Activated naive CD4-positive, alpha-beta T cell treated with anti-CD3 and anti-CD28 coated beads for 36 hours (primary cell): ENCODE measurements around the gene SKI. TPM values are rescaled to one million over a fixed set of nuclear protein-coding genes. Genes with fewer than 3 reads are reported as not detected.

ENCODE experiments used
- CTCF ChIA-PET: fragments of 350-600 bp; sonication (Branson Sonifier 250); formaldehyde crosslinking; loops from one replicate; lab custom pipeline; 2021; ENCODE audit warnings: antibody characterized with exemption; lab: Charles Lee
- DNase-seq: peaks from one replicate; pipeline ENCODE4 v3.0.0-alpha.2; 2020
- H3K27ac Mint-ChIP-seq: one replicate; pipeline ENCODE4 v1.8.0; 2021; ENCODE audit warnings: mild to moderate bottlenecking, mixed read lengths
- H3K27me3 Mint-ChIP-seq: one replicate; pipeline ENCODE4 v1.8.0; 2021; ENCODE audit warnings: low read depth, mixed read lengths
- H3K36me3 Mint-ChIP-seq: one replicate; pipeline ENCODE4 v1.8.0; 2021; ENCODE audit warnings: low read depth, mixed read lengths
- H3K4me1 Mint-ChIP-seq: one replicate; pipeline ENCODE4 v1.8.0; 2021; ENCODE audit warnings: low read depth, mixed read lengths
- H3K4me3 Mint-ChIP-seq: one replicate; pipeline ENCODE4 v1.8.0; 2021; ENCODE audit warnings: mild to moderate bottlenecking, moderate library complexity, mixed read lengths
- H3K9me3 Mint-ChIP-seq: one replicate; pipeline ENCODE4 v1.8.0; 2021; ENCODE audit warnings: mixed read lengths
- intact Hi-C: fragments of 100-400 bp; cut with micrococcal nuclease; formaldehyde crosslinking; loops from one replicate; pipeline ENCODE4 v1.15.1; 2023
- total RNA-seq, 2 experiments: library from RNA; stranded (reverse); gene quantifications; one replicate each; pipeline ENCODE4 v1.2.3, GENCODE V29; 2021

Gene SKI
- total RNA-seq, 2 experiments from 2014 or later = 25.5 to 26.3 TPM

DNA sequence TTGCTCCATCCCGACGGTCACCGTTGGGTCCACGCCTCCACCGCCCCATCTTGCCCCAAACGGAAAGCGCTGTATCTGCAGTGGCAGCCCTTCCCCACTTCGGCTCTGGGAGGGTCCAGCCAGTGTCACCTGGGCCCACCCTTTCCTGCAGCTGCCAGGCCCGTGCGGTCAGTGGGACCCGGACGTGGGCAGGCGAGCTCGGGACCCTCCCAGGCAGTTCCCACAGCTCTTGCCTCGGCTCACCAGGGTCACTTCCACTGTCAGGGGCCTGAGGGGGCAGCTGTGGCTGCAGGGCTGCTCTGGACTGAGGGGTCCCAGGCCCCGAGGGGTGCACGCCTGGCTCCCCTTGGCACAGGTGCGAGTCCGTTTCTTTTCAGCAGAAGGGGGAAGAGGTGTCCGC lies 80.7 kb downstream of the SKI start:
- CTCF ChIA-PET = no interaction called here
- DNase-seq = no peak
- Mint-ChIP-seq H3K36me3 (peaks cover 25% of the 10 kb centered on the region), H3K27me3 (no peaks in the 10 kb centered on the region), H3K27ac (no peak overlapping the region), H3K9me3 (no peaks in the 10 kb centered on the region), H3K4me3 (no peak overlapping the region), H3K4me1 (peaks cover 3% of the 10 kb centered on the region)
- intact Hi-C loops = no loop called here

DNA sequence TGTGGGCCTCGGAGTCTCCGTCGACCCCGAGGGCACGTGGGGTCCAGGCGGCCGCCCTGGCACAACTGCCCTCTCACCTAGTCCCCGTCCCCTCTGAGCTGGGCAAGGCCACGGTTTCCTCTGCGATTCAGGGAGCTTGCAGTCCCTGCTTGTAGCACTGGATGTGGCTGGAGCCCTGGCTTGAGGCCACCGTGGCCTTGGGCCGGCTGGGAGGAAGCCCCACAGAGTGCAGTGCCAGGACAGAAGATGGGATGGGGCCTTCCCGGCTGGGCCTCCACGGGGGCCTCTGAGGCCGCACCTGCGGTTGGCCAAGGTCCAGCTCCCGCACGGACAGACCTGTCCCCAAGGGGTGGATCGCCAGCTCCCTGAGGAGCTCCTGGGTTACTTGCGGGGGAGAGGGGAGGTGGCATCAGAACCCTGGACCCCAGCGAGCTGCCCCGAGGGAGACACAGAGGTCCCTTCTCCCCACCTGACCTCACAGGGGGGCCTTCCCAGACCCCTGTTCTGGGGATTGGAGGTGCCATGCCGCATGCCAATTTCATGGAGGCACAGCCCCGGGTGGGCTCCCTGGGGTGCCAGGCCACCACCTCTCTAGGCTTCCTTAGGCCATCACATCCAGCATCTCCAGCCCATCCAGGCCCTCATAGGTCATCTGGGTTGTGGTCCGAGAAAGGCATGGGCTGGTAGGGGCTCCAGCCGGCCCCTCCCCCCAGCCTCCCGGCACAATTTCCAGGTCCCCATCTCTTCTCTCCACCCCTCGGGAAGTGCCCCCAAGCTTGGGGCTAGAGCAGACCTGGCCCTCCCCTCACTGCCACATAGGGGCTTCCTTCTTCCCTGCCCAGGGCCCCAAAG lies 82.4 kb downstream of the SKI start:
- DNase-seq = no peak
- Mint-ChIP-seq H3K36me3 (peaks cover 19% of the 10 kb centered on the region), H3K4me1 (peaks cover 4% of the 10 kb centered on the region), H3K27ac (no peak overlapping the region), H3K27me3 (no peaks in the 10 kb centered on the region), H3K9me3 (no peaks in the 10 kb centered on the region), H3K4me3 (no peak overlapping the region)
- CTCF ChIA-PET = interaction anchor here (1.0 to 1.3 kb wide), 3 partner anchors 79 to 116 kb away, joined by 3 to 4 read pairs (median 3); partner anchors contain the start of gene FAAP20
- intact Hi-C loops = loop anchor here (5.0 kb wide), 1 partner anchor 72 kb away; no protein-coding TSS in a partner anchor

DNA sequence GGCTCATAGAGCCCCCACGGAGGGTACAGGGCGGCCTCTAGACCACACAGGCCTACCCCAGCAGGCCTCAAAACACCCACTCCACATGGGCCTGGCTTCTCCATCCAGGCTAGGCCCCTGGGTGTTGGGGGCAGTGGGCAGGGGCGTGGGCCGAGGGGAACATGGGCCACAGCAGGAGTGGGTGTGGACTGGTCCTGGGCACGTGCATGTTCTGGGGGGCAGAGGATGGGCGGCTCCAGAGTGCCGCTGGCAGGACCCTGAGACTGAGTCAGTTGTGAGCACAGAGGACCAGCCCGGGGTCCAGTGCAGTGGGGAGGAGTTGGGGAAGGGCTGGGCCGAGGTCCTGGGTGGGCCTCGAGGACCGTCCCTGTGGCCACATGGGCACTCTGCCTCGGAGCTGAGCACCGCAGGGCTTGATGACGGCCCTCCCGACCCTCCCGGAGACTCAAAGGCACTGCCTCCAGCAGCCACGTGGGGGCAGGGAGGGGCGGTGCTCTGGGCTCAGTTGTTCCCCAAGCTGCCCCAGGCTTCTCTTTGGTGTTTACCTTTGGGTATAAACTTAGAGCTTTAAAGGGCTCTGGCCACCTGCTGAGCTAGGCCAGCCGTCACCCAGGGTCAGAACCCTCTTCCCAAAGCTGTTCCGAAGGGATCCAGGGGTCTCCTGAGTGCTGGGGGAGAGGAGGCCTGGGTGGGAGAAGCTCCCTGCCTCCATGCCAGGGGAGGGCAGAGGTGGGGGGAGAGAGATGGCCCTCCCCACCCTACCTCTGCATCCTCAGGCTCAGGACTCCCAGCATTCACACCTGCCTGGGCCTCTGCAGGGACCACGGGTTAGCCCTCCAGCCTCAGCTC lies 83.3 kb downstream of the SKI start:
- peak; percentile 58 for DNase-seq
- CTCF ChIA-PET = interaction anchor here (0.6 to 1.3 kb wide), 4 partner anchors 35 to 117 kb away, joined by 3 to 4 read pairs (median 3); partner anchors contain the start of gene FAAP20

DNA sequence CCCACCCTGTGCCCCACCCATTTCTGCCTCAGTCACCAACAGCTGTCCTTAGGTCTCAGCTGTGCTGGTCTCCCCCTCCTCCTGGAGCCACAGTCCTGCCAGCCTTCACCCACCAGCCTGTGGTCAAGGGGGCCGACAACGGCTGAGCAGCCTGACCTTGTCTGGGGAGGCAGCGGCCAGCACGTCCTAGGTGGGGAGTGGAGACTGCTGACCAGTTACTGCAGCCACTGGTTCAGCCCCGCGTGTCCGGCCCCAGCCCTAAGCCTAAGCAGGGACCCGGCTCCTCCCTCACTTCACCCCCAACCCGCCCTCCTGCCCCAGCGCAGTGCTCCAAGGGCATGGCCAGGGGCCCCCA lies 84.0 kb downstream of the SKI start:
- Mint-ChIP-seq H3K36me3 (peaks cover 13% of the 10 kb centered on the region), H3K9me3 (no peaks in the 10 kb centered on the region), H3K27me3 (no peaks in the 10 kb centered on the region), H3K4me1 (peaks cover 4% of the 10 kb centered on the region), H3K4me3 (no peak overlapping the region), H3K27ac (no peak overlapping the region)
- no peak for DNase-seq
- CTCF ChIA-PET = interaction anchor here (0.6 to 1.3 kb wide), 3 partner anchors 35 to 117 kb away, joined by 3 to 4 read pairs (median 3); partner anchors contain the start of gene FAAP20
- intact Hi-C loops = loop anchor here (5.0 kb wide), 1 partner anchor 70 kb away; no protein-coding TSS in a partner anchor

More for the DNA sequence above, 83.3 kb downstream of the SKI start:
- Mint-ChIP-seq H3K27me3 (no peaks in the 10 kb centered on the region), H3K27ac (no peak overlapping the region), H3K4me1 (peaks cover 4% of the 10 kb centered on the region), H3K4me3 (no peak overlapping the region), H3K36me3 (peaks cover 16% of the 10 kb centered on the region), H3K9me3 (no peaks in the 10 kb centered on the region)
- intact Hi-C loops = loop anchor here (5.0 kb wide), 1 partner anchor 71 kb away; no protein-coding TSS in a partner anchor

DNA sequence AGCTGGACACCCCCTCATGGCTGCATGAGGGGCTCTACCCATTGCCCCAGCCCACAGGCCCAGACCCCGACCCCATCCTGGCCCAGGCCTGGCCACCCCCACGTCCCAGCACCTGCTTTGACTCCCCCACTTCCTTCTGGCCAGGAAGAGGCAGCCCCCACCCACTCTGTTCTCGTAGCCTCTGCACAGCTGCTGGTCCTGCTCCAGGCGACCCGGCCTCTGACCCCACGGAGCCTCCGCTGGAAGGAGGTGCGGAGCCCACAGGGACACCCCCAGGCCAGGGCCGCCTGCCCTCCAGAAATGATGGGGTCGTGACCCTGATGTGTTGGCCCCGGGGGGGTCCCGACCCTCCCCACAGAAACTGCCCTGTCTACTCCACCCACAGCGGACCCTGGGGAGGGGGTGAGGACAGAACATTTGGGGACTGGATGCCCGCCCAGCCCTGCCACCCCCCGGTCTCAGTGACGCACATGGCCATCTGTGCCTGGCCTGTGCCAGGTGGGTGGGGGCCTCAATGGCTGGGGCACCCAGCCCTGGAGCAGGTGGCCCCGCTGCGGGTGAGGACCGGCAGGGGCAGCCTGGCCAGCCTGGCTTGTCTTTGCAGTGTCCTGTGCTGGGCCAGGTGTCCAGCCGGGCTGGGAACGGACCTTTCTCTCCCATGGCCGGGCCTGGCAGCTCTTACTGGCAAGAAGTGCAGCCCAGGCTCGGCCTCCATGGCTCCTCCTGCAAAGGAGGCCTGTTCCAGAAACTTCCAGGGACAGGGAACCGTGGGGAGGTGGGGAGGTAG lies 84.6 kb downstream of the SKI start:
- H3K9me3 Mint-ChIP-seq = no peaks in the 10 kb centered on the region
- CTCF ChIA-PET = interaction anchor here (1.0 kb wide), 2 partner anchors 82 to 118 kb away, joined by 4 to 6 read pairs; partner anchors contain the start of gene FAAP20
- H3K27me3 Mint-ChIP-seq = no peaks in the 10 kb centered on the region
- intact Hi-C loops = loop anchor here (5.0 kb wide), 1 partner anchor 70 kb away; no protein-coding TSS in a partner anchor
- no peak overlapping the region for H3K4me3 Mint-ChIP-seq
- peaks cover 4% of the 10 kb centered on the region for H3K4me1 Mint-ChIP-seq
- no peak overlapping the region for H3K27ac Mint-ChIP-seq
- no peak for DNase-seq
- peaks cover 9% of the 10 kb centered on the region for H3K36me3 Mint-ChIP-seq

DNA sequence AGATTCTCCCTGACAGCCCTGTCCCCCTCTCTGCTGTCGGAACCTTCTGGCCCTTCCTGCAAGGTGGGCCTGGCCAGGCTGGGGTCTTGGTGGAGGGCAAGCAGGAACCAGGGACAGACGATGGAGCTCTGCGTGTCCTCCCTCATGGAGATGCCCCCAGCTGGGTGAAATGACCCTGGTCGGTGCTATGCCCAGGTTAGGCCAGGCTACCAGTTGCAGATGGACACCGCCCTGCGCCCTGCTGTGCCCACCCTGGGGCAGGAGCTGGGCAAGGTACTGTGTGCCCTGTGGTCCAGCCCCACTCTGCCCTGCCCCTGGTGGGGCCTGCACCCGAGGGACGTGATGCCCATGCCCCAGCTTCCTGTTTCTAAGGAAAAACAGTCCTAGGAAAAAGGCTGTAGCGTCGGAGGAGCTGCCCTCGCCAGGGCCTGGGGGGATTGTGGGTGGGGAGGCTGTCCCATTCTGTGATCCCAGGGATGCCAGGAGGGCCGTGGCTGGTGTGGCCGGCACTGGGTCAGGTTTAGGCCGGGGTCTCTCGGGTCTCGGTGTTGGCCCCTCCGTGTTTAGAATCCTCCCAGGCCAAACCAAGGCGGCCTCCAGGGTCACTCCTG lies 85.6 kb downstream of the SKI start:
- DNase-seq = no peak
- Mint-ChIP-seq H3K27me3 (no peaks in the 10 kb centered on the region), H3K9me3 (no peaks in the 10 kb centered on the region), H3K36me3 (peaks cover under 1% of the 10 kb centered on the region), H3K4me1 (peaks cover 4% of the 10 kb centered on the region), H3K27ac (peak overlapping the region; percentile 36), H3K4me3 (no peak overlapping the region)
- intact Hi-C loops = loop anchor here (1.0 to 5.0 kb wide), 2 partner anchors 13 to 69 kb away; no protein-coding TSS in a partner anchor
- CTCF ChIA-PET = interaction anchor here (0.7 to 1.0 kb wide), 2 partner anchors 73 to 119 kb away, joined by 3 to 6 read pairs; partner anchors contain the start of gene FAAP20

DNA sequence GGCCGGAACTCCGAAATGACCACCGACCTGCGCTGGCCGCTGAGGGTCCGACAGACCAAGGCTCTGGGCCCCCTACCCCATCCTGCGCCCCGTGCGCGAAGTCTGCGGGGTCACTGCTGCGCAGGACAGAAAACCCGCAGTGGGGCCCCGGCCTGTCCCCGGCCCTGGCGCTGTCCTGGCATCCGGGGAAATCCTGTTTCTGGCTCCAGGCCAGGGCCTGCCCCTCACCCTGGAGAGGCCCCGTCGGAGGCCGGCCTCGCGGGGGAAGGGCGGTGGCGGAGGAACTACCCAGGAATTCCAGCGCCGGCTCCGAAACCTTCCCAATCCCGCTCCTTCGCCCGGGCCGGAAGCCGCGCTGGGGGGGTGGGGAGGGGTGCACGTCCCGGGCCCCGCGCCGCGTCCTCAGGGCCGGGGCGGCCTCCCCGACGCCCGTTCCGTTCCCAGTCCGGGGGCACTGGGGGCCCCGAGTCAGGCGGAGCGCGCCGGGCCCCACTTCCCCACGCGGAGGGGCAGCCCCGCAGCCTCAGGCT lies 86.2 kb downstream of the SKI start:
- CTCF ChIA-PET = interaction anchor here (1.0 to 2.6 kb wide), 3 partner anchors 114 to 120 kb away, joined by 6 to 9 read pairs (median 7); partner anchors contain the start of gene FAAP20
- no peaks in the 10 kb centered on the region for H3K9me3 Mint-ChIP-seq
- H3K27ac Mint-ChIP-seq = no peak overlapping the region
- H3K36me3 Mint-ChIP-seq = no peaks in the 10 kb centered on the region
- H3K27me3 Mint-ChIP-seq = no peaks in the 10 kb centered on the region
- H3K4me1 Mint-ChIP-seq = peaks cover 4% of the 10 kb centered on the region
- no peak overlapping the region for H3K4me3 Mint-ChIP-seq
- no peak for DNase-seq
- intact Hi-C loops = loop anchor here (1.0 to 5.0 kb wide), 2 partner anchors 14 to 68 kb away; no protein-coding TSS in a partner anchor

DNA sequence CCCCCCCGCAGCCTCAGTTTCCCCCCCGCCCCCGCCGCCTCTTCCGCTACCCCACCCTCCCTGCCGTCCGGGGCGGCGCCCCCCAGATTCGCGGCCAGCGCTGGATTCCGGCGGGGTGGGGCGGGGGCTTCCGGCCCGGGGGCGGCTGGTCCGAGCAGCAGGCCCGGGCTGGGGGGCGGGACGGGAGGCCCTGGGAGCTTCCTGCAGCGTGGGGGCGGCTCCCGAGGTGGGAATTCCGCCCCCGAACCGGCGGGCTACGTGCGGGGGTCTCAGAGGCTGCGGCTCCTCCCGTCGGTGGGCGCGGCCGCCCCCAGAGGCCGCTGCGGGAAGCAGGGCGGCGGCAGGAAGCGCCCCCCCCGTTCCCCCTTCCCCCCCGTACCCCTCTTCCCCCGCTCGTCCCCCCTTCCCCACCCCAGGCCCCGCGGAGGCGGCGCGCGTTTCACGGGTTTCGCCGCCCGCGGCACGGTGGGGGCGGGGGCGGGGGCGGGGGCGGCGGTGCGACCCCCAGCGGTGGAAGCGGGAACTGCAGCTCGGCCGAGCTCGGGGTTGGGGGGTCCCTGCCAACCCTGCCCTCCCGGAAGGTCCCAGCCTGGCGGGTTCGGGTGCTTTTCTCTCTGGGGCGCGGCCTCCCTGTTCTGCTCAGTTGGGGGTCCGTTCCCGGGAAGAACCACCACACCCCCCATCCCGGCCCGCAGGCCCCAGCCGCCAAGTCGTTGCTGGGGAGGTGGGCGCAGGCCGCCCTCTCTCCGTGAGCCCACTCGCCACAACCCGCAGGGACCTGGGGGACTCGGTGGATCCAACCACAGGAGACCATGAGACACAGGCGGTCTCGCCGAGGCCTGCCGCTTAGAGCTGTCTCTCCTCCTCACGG lies 86.9 kb downstream of the SKI start:
- CTCF ChIA-PET = interaction anchor here (0.6 to 2.6 kb wide), 11 partner anchors 12 to 391 kb away, joined by 3 to 10 read pairs (median 4); partner anchors contain the start of gene FAAP20
- peaks cover 4% of the 10 kb centered on the region for H3K4me1 Mint-ChIP-seq
- H3K9me3 Mint-ChIP-seq = no peaks in the 10 kb centered on the region
- peak overlapping the region; percentile 34 for H3K4me3 Mint-ChIP-seq
- H3K36me3 Mint-ChIP-seq = no peaks in the 10 kb centered on the region
- H3K27ac Mint-ChIP-seq = peak overlapping the region; percentile 13
- DNase-seq = peak; percentile 54
- no peaks in the 10 kb centered on the region for H3K27me3 Mint-ChIP-seq
- intact Hi-C loops = loop anchor here (1.0 to 5.0 kb wide), 3 partner anchors 15 to 120 kb away; no protein-coding TSS in a partner anchor

DNA sequence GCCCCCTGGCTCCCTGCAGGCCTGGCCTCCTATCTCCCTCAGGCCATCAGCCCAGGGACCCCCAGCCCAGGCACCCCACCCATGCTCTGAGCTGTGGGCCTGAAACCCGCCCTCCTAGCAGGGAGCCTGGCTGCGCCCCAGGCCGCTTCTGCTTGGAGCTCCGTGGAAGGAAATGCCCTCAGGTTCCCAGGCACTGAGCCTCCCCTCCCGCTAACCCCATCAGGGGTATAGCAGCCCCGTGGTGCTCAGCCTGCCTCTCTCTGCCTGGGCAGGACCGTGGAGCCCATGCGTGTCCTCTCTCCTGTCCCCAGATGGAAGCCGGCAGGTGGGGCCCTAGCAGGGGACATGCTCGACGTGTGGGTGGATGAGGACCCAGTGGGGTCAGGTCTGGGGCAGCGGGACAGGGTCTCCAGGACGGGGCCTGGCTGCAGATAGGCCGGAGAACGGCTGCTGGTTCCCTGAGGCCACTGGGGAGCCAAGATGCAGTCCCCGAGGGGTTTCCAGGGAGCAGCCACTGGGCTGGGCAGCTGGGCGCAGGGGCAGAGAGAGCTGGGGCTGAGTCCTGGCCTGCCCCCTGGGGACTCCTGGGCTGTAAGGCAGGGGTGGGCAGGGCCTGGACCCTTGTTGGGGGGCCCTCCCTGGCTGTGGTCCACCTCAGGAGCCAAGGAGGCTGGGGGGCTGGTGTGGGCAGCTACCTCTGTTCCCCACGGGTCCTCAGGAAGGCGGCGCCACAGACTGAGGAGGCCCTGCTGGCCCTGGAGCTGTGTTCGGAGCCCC lies 87.7 kb downstream of the SKI start:
- Mint-ChIP-seq H3K27me3 (no peaks in the 10 kb centered on the region), H3K9me3 (no peaks in the 10 kb centered on the region), H3K27ac (peak overlapping the region; percentile 13), H3K4me1 (peaks cover 2% of the 10 kb centered on the region), H3K4me3 (peak overlapping the region; percentile 34), H3K36me3 (no peaks in the 10 kb centered on the region)
- no peak for DNase-seq
- CTCF ChIA-PET = interaction anchor here (0.7 to 2.6 kb wide), 12 partner anchors 12 to 170 kb away, joined by 3 to 10 read pairs (median 4); partner anchors contain the start of gene FAAP20
- intact Hi-C loops = loop anchor here (1.0 kb wide), 1 partner anchor 121 kb away; no protein-coding TSS in a partner anchor
